Thyroid gland (tissue), 4 donors: Measurements from ENCODE around the gene ZNF846. TPM values are rescaled to one million over a fixed set of nuclear protein-coding genes. Genes with fewer than 3 reads are reported as not detected.

ENCODE experiments used
- DNase-seq, 2 donors: peaks; one replicate each; pipeline ENCODE4 v3.0.0-alpha.2; 2019
- H3K27ac ChIP-seq, 3 donors: fragments of 200-600 bp; sonication (generic); 1 replicate in 2 of 3; 2 replicates in 1 of 3; pipeline ENCODE4 v1.5.1; 2016 to 2019; ENCODE audit warnings: mild to moderate bottlenecking in 1 of 3, moderate library complexity in 1 of 3
- H3K27me3 ChIP-seq: fragments of 200-600 bp; sonication (generic); one replicate; pipeline ENCODE4 v1.5.1; 2019
- H3K36me3 ChIP-seq, 2 donors: fragments of 200-600 bp; sonication (generic); one replicate each; pipeline ENCODE4 v1.5.1; 2016 to 2019
- H3K4me1 ChIP-seq, 2 donors: fragments of 200-600 bp; sonication (generic); one replicate each; pipeline ENCODE4 v1.5.1; 2017 to 2019
- H3K4me3 ChIP-seq, 3 donors: fragments of 200-600 bp; sonication (generic); replicated peaks in 1 of 3; 1 replicate in 2 of 3; 2 replicates in 1 of 3; pipeline ENCODE4 v1.5.1; 2016; ENCODE audit warnings: mild to moderate bottlenecking in 1 of 3
- H3K9me3 ChIP-seq: fragments of 200-600 bp; sonication (generic); one replicate; pipeline ENCODE4 v1.5.1; 2017
- POLR2A ChIP-seq, 2 donors: fragments of 450-650 bp; IDR thresholded peaks; one replicate each; pipeline ENCODE4 v1.6.1; 2017; ENCODE audit warnings: antibody characterized with exemption in 2 of 2, mild to moderate bottlenecking in 2 of 2, moderate library complexity in 1 of 2
- WGBS, 2 donors: methylation state at CpG; one replicate each; pipeline ENCODE4 v1.1.5; 2017; 5-methylcytosine and 5-hydroxymethylcytosine counted together
- intact Hi-C: fragments of 100-400 bp; cut with DNase I; formaldehyde crosslinking; loops from one replicate; pipeline ENCODE4 v1.15.1; 2023
- total RNA-seq, 4 donors: library from RNA; depleted of rRNA; stranded (reverse); fragments of >200 nt; gene quantifications; one replicate each; pipeline ENCODE4 v1.2.3, GENCODE V29; 2016
- TF ChIP-seq, protein P1 (sequence below), 6 experiments: fragments of 200-600 bp in 3 of 6; fragments of 450-650 bp in 3 of 6; sonication (generic) in 3 of 6; IDR thresholded peaks; one replicate each; pipeline ENCODE4 v1.5.1; 2016 to 2019; ENCODE audit warnings: antibody characterized with exemption in 6 of 6, mild to moderate bottlenecking in 2 of 6, inconsistent platforms in 1 of 6, moderate library complexity in 1 of 6

Gene ZNF846
- total RNA-seq, 4 donors from 2014 or later: 12.1 to 24.4 (median 19.3) TPM

DNA sequence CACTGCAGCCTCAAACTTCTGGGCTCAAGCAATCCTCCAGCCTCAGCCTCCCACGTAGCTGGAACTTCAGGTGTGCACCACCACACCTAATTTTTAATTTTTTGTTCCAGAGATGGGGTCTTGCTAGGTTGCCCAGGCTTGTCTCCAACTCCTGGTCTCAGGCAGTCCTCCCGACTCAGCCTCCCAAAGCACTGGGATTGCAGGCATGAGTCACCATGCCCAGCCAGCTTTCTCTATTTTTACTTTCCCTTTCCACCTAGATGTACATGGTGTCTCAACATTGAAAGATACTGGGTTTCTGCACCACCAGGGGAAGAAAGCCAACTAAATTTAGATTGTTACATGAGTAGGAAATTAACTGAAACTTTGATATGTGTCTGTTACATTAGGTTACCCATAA, 13.8 kb upstream of the ZNF846 start:
- 98 to 100% methylated on average over 2 of the region's 2 CpGs for WGBS, 2 donors
- Histone ChIP-seq H3K27me3 (no peaks in the 10 kb centered on the region), H3K9me3 (no peaks in the 10 kb centered on the region), H3K4me1 (peaks cover 4 to 9% of the 10 kb centered on the region in 2 donors), H3K27ac (no peak overlapping the region), H3K36me3 (no peaks in the 10 kb centered on the region), H3K4me3 (no peak overlapping the region)
- intact Hi-C loops: no loop called here
- no peak for DNase-seq
- TF ChIP-seq, protein P1, sequence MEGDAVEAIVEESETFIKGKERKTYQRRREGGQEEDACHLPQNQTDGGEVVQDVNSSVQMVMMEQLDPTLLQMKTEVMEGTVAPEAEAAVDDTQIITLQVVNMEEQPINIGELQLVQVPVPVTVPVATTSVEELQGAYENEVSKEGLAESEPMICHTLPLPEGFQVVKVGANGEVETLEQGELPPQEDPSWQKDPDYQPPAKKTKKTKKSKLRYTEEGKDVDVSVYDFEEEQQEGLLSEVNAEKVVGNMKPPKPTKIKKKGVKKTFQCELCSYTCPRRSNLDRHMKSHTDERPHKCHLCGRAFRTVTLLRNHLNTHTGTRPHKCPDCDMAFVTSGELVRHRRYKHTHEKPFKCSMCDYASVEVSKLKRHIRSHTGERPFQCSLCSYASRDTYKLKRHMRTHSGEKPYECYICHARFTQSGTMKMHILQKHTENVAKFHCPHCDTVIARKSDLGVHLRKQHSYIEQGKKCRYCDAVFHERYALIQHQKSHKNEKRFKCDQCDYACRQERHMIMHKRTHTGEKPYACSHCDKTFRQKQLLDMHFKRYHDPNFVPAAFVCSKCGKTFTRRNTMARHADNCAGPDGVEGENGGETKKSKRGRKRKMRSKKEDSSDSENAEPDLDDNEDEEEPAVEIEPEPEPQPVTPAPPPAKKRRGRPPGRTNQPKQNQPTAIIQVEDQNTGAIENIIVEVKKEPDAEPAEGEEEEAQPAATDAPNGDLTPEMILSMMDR (IDR thresholded peaks at IDR 0.05): no peak
- no peak for TF ChIP-seq POLR2A (IDR thresholded peaks at IDR 0.05)

DNA sequence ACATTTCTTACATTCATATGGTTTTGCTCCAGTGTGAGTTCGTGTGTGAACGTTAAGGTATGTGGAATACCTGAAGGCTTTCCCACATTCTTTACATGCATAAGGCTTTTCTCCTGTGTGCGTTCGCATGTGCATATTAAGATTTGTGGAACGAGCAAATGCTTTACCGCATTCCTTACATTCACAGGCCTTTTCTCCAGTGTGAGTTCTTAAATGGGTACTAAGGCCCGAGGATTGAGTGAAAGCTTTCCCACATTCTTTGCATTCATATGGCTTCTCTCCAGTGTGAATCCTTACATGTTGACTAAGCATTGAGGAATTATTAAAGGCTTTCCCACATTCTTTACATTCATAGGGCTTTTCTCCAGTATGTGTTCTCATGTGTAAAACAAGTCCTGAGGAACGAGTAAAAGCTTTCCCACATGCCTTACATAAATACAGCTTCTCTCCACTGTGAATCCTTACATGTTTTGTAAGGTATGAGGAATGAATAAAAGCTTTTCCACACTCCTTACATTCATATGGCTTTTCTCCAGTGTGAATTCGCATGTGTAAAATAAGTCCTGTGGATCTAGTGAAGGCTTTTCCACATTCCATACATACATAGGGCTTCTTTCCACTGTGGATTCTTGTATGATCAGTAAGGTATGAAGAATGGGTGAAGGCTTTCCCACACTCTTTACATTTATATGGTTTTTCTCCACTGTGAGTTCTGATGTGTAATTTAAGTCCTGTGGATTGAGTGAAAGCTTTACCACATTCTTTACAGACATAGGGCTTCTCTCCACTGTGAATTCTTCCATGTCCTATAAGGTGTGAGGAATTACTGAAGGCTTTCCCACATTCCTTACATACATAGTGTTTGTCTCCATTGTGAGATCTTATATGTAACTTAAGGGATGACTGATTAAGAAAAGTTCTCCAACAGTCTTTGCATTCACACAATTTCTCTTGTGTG, 10.7 kb downstream of the ZNF846 start:
- Histone ChIP-seq H3K27me3 (no peaks in the 10 kb centered on the region), H3K4me1 (no peaks in the 10 kb centered on the region), H3K4me3 (no peak overlapping the region), H3K27ac (no peak overlapping the region), H3K36me3 (peaks cover 29 to 36% of the 10 kb centered on the region in 2 donors), H3K9me3 (no peaks in the 10 kb centered on the region)
- intact Hi-C loops: no loop called here
- 98% methylated on average over 9 of the region's 9 CpGs for WGBS, 2 donors
- DNase-seq: no peak
- TF ChIP-seq, protein P1 (IDR thresholded peaks at IDR 0.05): no peak
- TF ChIP-seq POLR2A (IDR thresholded peaks at IDR 0.05): no peak

DNA sequence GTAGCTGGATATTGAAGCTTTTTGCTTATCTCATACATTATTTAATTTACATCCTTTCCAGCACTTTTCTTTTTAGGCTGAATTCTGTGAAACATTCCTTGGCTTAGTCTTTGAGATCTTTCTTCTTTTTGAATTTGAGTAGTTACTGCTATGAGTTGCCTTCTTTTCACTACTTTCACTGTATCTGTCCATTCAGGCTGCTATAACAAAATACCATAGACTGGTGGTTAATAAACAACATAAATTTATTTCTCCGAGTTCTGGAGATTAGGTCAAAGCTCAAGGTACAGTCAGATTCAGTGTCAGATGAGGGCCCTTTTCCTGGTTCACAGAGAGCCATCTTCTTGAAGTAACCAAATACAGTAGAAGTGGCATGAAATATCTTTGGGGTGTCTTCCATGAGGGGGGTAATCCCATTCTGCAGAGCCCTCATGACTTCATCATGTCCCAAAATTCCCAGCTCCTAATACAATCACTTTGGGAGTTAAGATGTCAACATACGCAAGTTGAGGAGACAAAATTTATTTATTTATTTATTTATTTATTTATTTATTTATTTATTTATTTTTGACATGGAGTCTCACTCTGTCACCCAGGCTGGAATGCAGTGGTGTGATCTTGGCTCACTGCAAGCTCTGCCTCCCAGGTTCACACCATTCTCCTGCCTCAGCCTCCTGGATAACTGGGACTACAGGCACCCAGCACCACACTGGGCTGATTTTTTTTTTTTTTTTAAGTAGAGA, 15.7 kb downstream of the ZNF846 start:
- intact Hi-C loops: no loop called here
- H3K4me1 ChIP-seq: no peaks in the 10 kb centered on the region
- H3K36me3 ChIP-seq: peaks cover 6 to 16% of the 10 kb centered on the region in 2 donors
- H3K27me3 ChIP-seq: no peaks in the 10 kb centered on the region
- no peak overlapping the region for H3K4me3 ChIP-seq
- WGBS, 2 donors: 94 to 96% methylated on average over 2 of the region's 2 CpGs
- no peak for DNase-seq
- TF ChIP-seq, protein P1 (IDR thresholded peaks at IDR 0.05): no peak
- TF ChIP-seq POLR2A (IDR thresholded peaks at IDR 0.05): no peak
- H3K27ac ChIP-seq: no peak overlapping the region
- no peaks in the 10 kb centered on the region for H3K9me3 ChIP-seq

DNA sequence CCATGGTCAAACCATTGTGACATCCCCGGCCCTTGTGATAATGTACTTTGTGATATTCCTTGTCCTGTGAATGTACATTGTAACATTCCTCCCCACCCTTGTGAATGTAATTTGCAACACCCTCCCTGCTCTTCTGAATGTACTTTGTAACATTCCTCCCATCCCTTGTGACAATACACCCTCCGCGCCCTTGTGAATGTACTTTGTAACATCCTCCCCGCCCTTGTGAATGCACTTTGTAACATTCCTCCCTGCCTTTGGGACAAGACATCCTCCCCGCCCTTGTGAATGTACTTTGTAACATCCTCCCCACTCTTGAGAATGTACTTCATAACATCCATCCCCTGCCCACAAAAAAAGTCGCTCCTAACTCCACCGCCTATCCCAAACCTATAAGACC, 17.1 kb downstream of the ZNF846 start:
- intact Hi-C loops: no loop called here
- no peaks in the 10 kb centered on the region for H3K27me3 ChIP-seq

More for the DNA sequence above, 17.1 kb downstream of the ZNF846 start:
- peaks cover 0 to 6% of the 10 kb centered on the region in 2 donors for H3K36me3 ChIP-seq
- H3K4me1 ChIP-seq: no peaks in the 10 kb centered on the region
- H3K27ac ChIP-seq: no peak overlapping the region
- DNase-seq: no peak
- TF ChIP-seq, protein P1 (IDR thresholded peaks at IDR 0.05): no peak
- TF ChIP-seq POLR2A (IDR thresholded peaks at IDR 0.05): no peak
- 83 to 98% methylated on average over 7 of the region's 7 CpGs for WGBS, 2 donors
- H3K9me3 ChIP-seq: no peaks in the 10 kb centered on the region
- no peak overlapping the region for H3K4me3 ChIP-seq
